H1 (cell line): ENCODE measurements around the gene DSCAM. TPM values are rescaled to one million over a fixed set of nuclear protein-coding genes. Genes with fewer than 3 reads are reported as not detected.

Experiments
- CTBP2 ChIP-seq: IDR thresholded peaks from 2 replicates; pipeline ENCODE4 v1.7.0; 2011; ENCODE audit warnings: borderline replicate concordance, mild to moderate bottlenecking, moderate library complexity, mixed read lengths, low read length; ENCODE audit not compliant: insufficient read depth, insufficient read length
- HDAC6 ChIP-seq: IDR thresholded peaks from one replicate; pipeline ENCODE4 v1.7.1; 2012; ENCODE audit warnings: low read depth, mild to moderate bottlenecking, inconsistent platforms, low read length, moderate library complexity
- ZNF274 ChIP-seq: IDR thresholded peaks from 2 replicates; pipeline ENCODE4 v1.7.0; 2012; ENCODE audit warnings: low read length, borderline replicate concordance; ENCODE audit errors: extremely low read depth
- polyA plus RNA-seq, 7 experiments: library from polyadenylated mRNA; depleted of rRNA in 3 of 7; stranded (reverse) in 5 of 7; unstranded in 2 of 7; fragments of >200 nt in 5 of 7; fragments of 200-250 nt in 2 of 7; gene quantifications; 1 replicate in 5 of 7; 2 replicates in 1 of 7; 4 replicates in 1 of 7; pipeline versions ENCODE4 v1.2.1 to v1.2.3, GENCODE V29; 2011 to 2013; ENCODE audit warnings: missing spikeins in 2 of 7, mixed read lengths in 2 of 7
- total RNA-seq: library from RNA; stranded (reverse); fragmentation: NEBNext Ultra II Directional; extraction: Animal tissue kit (Norgen Biotek cat#: 25700); gene quantifications from 2 replicates; pipeline ENCODE4 v1.2.1, GENCODE V29; 2021
- TF ChIP-seq, protein P1 (sequence below), 3 experiments: IDR thresholded peaks; 1 replicate in 2 of 3; 2 replicates in 1 of 3; pipeline versions ENCODE4 v1.5.1 to v1.6.1; 2011; ENCODE audit warnings: low read length in 3 of 3, mild to moderate bottlenecking in 3 of 3, inconsistent platforms in 2 of 3, low read depth in 1 of 3, moderate library complexity in 1 of 3; ENCODE audit not compliant: insufficient read depth in 1 of 3; ENCODE audit errors: control extremely low read depth in 1 of 3
- TF ChIP-seq, protein P2 (sequence below): IDR thresholded peaks from 2 replicates; pipeline ENCODE4 v1.6.1; 2011; ENCODE audit warnings: low read depth, mild to moderate bottlenecking, low read length; ENCODE audit not compliant: insufficient read depth
- TF ChIP-seq, protein P3 (sequence below): IDR thresholded peaks from 2 replicates; pipeline ENCODE4 v1.6.1; 2012; ENCODE audit warnings: low read length, inconsistent platforms
- TF ChIP-seq, protein P4 (sequence below): IDR thresholded peaks from 2 replicates; pipeline ENCODE4 v1.6.1; 2012; ENCODE audit warnings: inconsistent platforms

DSCAM gene
- total and polyA plus RNA-seq, 2 of the 8 experiments (the other 6 are each of a cell fraction or from before 2014, with no cell fraction given) = 0.02 to 0.15 TPM

DNA sequence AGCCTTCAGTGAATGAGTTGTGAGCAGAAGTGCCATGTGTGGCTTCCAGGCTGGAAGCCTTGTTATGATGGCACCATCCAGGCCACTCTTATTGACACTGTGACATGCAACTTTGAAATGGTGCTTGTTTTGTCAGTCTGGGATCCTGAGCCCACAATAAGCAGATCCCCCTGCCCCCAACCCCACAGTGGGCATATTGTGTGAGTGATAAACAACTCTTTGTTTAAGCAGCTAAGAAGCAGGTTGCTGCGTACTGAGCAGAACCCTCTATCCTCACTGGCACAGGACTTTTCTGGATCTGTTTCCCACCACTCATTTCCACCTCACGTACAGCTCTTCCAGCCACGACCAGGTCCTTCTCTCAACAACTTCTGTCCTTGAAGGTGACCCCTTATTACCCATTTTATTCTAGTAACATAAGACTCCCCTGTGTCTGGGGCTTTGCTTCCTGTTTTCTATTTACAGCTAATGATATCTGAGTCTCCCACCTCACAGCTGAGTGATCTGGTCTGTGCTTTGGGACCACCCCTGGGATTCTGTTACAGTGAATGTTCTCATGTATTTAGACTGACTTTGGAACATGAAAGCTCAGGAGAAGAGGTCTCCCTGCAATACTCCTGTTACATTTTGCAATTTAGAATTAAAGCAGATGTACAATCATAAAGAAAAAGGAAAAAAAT, 604.2 kb downstream of the DSCAM start (continued):
- TF ChIP-seq, protein P1, sequence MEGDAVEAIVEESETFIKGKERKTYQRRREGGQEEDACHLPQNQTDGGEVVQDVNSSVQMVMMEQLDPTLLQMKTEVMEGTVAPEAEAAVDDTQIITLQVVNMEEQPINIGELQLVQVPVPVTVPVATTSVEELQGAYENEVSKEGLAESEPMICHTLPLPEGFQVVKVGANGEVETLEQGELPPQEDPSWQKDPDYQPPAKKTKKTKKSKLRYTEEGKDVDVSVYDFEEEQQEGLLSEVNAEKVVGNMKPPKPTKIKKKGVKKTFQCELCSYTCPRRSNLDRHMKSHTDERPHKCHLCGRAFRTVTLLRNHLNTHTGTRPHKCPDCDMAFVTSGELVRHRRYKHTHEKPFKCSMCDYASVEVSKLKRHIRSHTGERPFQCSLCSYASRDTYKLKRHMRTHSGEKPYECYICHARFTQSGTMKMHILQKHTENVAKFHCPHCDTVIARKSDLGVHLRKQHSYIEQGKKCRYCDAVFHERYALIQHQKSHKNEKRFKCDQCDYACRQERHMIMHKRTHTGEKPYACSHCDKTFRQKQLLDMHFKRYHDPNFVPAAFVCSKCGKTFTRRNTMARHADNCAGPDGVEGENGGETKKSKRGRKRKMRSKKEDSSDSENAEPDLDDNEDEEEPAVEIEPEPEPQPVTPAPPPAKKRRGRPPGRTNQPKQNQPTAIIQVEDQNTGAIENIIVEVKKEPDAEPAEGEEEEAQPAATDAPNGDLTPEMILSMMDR (IDR thresholded peaks at IDR 0.05; ENCODE audit: control extremely low read depth in 1 of 3, insufficient read depth in 1 of 3, low read depth in 1 of 3, low read length in 3 of 3) = no peak
- TF ChIP-seq, protein P2, sequence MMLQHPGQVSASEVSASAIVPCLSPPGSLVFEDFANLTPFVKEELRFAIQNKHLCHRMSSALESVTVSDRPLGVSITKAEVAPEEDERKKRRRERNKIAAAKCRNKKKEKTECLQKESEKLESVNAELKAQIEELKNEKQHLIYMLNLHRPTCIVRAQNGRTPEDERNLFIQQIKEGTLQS = no peak
- TF ChIP-seq ZNF274 = no peak
- TF ChIP-seq, protein P3, sequence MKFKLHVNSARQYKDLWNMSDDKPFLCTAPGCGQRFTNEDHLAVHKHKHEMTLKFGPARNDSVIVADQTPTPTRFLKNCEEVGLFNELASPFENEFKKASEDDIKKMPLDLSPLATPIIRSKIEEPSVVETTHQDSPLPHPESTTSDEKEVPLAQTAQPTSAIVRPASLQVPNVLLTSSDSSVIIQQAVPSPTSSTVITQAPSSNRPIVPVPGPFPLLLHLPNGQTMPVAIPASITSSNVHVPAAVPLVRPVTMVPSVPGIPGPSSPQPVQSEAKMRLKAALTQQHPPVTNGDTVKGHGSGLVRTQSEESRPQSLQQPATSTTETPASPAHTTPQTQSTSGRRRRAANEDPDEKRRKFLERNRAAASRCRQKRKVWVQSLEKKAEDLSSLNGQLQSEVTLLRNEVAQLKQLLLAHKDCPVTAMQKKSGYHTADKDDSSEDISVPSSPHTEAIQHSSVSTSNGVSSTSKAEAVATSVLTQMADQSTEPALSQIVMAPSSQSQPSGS = no peak
- no peak for TF ChIP-seq HDAC6
- no peak for TF ChIP-seq CTBP2
- TF ChIP-seq, protein P4, sequence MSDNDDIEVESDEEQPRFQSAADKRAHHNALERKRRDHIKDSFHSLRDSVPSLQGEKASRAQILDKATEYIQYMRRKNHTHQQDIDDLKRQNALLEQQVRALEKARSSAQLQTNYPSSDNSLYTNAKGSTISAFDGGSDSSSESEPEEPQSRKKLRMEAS = no peak
